ENCODE results near the gene C1RL.

The C1RL gene

DNA sequence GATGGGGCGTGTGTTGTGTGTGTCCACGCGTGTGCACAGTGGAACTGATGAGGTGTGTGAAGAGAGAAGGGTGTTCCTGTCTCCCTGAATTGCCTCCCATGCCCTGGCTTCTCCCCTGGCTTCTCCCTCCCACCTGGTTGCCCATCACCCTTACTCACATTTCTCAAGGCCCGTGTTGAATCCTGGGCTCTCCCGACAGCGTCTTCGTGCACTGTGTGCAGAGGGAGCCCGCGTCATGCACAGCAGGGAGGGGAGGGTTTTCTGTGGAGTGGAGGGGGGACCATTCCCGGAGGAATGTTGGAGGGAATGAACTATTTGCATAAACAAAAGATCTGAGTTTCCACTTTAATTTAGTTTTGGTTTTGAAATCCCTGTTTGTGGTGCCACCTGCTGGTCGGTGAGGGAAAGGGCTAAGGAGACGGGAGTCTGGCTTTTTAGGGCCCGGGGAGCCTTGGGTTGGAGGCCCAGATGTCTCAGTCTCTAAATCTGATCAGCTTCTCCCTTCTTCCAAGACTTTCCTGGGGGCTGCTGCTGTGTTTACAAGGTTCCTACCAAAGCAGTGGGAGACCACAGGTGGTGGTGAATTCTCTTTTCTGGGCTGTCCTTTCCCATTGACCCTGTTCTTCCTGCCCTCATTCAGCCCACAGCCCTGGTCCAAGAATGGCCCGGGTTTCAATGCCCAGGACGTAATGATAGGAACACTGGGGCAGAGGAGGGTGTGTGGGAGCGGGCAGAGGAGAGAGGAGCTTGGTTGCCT is 16.6 kb downstream of the C1RL start, which contains the start of gene C1R:
Gene C1R (minus strand): TSS at position 217 of the 757 bp plus-strand sequence. CDS start 57 bp downstream, at position 160.
- DNase-seq (ENCODE audit: low read depth, low spot score), result peak; percentile 45

DNA sequence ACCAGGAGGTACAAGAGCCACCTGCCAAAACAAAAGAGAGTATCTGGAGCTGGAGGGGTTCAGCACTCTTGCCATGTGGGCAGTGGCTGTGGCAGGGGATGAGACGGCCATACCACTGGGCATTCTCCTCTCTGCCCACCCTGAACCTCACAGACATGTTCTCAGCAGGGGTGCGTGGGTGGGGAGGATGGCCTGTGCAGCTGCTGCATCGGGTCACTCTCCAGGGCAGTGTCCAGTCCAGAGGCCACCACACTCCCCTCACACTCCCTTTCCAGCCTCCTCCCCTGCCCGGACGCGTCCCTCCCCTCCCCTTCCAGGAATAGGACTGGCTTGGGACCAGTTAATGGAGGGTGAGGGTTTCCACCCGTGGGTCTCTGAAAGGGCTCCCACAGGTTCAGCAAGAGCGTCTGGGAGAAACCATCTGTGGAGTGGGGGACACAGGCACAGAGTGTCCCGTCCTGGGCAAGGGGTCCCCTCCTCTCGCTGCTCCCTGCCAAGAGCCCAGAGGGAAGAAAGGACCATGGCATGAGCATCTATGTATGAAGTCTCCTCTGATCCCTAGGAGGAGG is 17.3 kb downstream of the C1RL start:
- no peak for DNase-seq (ENCODE audit: low read depth, low spot score)

- no peak for DNase-seq (ENCODE audit: low read depth, low spot score)
Measured at GRCh38 chr12:7091171-7091570, 17.8 kb downstream of the C1RL start.

GRCh38 chr12:7090222-7090998 is 18.6 kb downstream of the C1RL start:
- no peak for DNase-seq (ENCODE audit: low read depth, low spot score)

- DNase-seq (ENCODE audit: low read depth, low spot score), result no peak
Measured at GRCh38 chr12:7089196-7089871, 19.7 kb downstream of the C1RL start.

- no peak for DNase-seq (ENCODE audit: low read depth, low spot score)
Measured at GRCh38 chr12:7083125-7083524, 25.9 kb downstream of the C1RL start.

DNA sequence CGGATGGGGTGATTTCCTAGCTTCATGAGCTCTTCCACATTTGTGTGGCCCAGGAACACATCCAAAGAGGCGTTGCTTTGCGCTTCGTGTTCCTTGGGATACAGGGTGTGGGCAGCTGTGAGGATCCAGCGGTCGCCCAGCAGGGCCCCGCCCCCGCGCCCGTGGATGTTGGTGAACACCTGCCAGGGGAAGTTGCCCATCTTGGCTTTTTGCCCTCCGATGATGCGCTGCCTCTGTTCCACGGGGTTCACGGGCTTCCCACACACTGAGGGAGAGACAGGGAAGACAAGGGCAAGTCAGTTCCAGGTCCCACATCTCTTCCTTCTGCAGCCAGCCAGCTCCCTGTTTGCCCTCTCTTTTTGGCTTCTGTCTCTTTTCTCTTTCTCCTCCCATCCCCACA is 28.0 kb downstream of the C1RL start:
- DNase-seq (ENCODE audit: low read depth, low spot score), result no peak

- no peak for DNase-seq (ENCODE audit: low read depth, low spot score)
Measured at GRCh38 chr12:7079826-7080125, 29.2 kb downstream of the C1RL start.

DNA sequence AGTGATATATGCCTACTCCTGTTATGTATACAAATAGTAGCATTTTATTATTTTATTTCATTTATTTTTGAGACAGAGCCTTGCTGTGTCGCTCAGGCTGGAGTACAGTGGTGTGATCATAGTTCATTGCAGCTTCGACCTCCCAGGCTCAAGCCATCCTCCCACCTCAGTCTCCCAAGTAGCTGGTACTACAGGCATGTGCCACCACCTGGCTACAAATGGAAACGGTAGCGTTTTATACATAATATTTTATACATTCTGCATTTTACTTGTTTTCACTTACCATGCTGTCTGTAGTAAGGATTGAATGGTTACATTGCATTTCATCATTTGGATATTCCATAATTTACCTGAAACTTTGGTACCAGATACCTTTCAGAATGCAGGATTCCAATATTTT is 30.9 kb downstream of the C1RL start:
- no peak for DNase-seq (ENCODE audit: low read depth, low spot score)

- DNase-seq (ENCODE audit: low read depth, low spot score), result no peak
Measured at GRCh38 chr12:7076493-7076892, 32.5 kb downstream of the C1RL start.

DNA sequence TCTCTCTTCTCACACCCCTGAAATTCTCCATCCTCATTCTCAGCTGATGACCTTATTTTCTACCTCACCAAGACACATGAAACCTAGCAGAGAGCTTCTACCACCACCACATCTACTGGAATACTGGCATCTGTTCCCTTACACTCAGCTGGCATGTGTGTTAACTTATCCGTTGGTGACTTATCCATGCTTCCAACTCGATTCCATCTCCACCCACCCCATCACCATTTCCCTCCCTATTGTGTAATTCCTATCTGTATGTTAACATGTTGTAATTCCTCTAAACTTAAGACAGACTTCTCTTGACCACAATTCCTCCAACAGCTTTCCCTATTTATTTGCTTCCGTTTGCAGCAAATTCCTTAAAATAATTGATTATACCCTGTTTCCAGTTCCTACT is 33.1 kb downstream of the C1RL start:
- DNase-seq (ENCODE audit: low read depth, low spot score), result no peak

DNA sequence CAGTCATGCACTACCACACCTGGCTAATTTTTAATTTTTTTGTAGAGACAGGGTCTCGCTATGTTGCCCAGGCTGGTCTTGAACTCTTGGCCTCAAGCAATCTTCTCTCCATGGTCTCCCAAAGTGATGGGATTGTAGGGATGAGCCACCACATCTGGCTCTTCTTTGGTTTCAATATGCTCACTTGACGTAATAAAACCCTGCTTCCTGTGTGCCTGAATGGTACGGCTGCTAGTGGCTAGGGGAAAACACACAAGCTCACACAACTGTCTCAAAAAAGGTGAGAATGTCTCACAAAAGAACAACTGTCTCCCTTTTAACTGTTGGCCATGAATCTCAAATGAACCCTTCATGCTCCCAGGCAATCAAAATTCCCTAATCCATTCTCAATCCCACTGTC is 33.5 kb downstream of the C1RL start:
- DNase-seq (ENCODE audit: low read depth, low spot score), result no peak

DNA sequence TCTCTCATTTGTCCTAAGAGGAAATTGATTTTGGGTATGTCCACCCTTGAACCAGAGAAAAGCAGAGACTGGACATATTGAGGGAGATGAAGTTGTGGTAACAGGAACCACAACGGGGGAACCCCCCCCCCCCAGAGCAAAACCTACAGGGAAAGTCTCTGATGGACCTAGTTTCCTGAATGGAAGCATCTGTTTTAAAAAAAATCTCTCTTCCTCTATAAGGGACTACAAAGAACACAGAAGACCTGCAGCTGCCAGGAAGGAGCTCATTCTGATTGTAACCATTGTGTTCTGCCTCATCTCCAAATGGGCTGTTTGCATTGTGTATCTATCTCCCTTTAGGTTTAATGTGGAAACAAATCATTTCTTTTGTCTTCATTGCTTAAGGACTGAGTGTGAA is 35.1 kb downstream of the C1RL start:
- DNase-seq (ENCODE audit: low read depth, low spot score), result no peak

DNA sequence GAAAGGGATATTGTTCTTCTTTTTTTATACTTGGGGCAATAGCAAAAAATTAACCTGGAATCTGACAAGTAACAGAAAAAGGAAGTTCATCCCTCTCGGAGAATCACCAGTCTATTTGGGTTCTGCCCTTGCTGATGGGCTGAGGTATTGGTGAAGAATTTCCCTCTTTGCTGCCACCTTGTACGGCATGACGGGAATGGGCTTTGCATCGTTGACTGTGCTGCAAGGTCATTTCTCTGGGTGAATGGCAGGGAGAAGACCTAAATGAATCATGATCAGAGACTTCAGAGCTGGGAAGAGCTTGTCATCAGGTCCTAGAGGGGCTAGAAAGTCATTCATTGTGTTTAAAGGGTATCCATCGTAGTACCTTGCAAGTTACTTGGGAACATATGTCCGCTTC is 36.5 kb downstream of the C1RL start:
- no peak for DNase-seq (ENCODE audit: low read depth, low spot score)

- no peak for DNase-seq (ENCODE audit: low read depth, low spot score)
Measured at GRCh38 chr12:7072035-7072434, 37.0 kb downstream of the C1RL start.

DNA sequence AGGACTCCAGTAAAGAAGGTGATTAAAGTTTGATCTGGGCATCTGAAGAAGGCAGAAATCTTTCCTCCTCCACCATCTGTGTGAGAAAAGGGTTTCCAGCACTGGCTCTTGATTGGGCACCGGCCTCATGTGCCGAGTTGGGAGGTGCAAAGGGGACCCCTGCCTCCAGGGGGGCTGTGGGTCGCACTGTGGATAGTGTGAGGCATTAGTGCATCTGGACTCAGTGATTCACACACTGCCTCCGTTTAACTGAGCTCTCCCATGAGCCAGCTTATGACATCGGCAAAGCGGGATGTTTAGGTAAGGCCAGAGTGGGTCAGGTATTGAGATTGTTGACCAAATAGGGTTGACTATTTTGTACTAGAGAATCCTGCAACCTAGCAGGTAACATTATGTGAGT is 39.6 kb downstream of the C1RL start:
- DNase-seq (ENCODE audit: low read depth, low spot score), result no peak

GRCh38 chr12:7068994-7069346 is 40.0 kb downstream of the C1RL start:
- DNase-seq (ENCODE audit: low read depth, low spot score), result no peak

DNA sequence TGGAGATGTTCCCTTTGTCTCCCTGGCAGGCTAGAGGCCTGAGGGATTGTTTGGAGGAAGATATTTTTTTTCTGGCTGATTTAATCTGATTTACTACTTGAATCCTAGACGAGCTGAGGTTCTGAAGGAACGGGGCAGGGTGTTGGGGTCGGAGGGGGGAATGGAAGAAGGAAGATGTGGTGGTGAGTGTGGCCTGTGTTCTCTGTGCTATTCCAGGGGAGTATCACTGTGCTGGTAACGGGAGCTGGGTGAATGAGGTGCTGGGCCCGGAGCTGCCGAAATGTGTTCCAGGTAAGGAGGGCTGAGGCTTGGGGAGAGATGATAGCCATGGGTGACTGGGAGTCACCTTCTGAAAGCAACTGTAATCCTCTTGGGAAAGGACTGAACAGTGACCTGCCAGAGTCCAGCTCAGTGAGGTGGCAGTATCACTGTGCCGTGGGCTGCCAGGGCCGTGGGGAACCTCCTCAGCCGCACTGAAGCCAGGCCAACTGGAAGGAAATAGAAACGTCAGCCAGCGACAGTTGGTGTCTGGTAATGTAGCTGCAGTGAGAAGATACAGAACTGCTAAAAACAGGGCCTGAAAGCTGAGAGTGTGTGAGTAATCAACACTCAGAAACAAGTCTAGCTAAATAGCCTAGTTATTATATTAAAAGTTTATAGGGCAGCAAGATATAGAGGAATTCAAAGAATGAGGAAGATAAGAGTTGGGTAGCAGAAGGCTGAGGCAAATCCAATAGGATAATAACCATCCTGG is 40.6 kb downstream of the C1RL start:
- DNase-seq (ENCODE audit: low read depth, low spot score), result no peak

GRCh38 chr12:7067096-7067495 is 41.9 kb downstream of the C1RL start:
- DNase-seq (ENCODE audit: low read depth, low spot score), result no peak

DNA sequence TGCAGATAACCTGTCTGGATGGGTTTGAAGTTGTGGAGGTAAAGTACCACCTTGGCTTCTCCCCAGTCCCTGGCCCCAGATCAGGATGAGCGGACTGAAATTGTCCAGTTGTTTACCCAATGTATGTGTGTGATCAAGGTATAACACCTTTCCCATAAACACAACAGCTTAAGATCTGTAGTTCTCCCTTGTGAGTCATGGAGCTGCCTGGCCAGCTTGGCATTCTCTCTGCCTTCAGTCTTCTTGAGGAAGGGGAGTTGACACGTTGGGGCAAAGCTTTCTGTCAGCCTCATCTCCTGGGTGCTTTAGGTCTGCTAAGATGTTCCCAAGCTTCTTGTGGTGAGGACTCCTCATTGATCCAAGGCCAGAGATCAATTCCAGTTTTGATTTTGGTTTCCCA is 42.4 kb downstream of the C1RL start:
- no peak for DNase-seq (ENCODE audit: low read depth, low spot score)

GRCh38 chr12:7065073-7065623 is 43.9 kb downstream of the C1RL start:
- no peak for DNase-seq (ENCODE audit: low read depth, low spot score)

All from activated CD4-positive, CD25-positive, alpha-beta regulatory T cell treated with anti-CD3 and anti-CD28 coated beads, Interleukin-2, amount 50 U/mL, for 16 hours (primary cell).